DOHH2 (cell line): ENCODE results near the gene RPRML.

Experiments used
- H3F3A ChIP-seq: fragments of 200-600 bp; sonication (generic), shearing (Covaris generic); 2 replicates; pipeline ENCODE4 v1.6.0; 2016; ENCODE audit warnings: antibody characterized with exemption, mild to moderate bottlenecking; ENCODE audit not compliant: control insufficient read depth, insufficient read depth
- H3K27ac ChIP-seq: fragments of 200-600 bp; sonication (generic); 2 replicates; pipeline ENCODE4 v1.5.1; 2014; ENCODE audit warnings: low read depth, mild to moderate bottlenecking, low read length, moderate library complexity
- H3K27me3 ChIP-seq: fragments of 200-600 bp; sonication (generic); 2 replicates; pipeline ENCODE4 v1.6.1; 2014; ENCODE audit warnings: mild to moderate bottlenecking, low read length, mixed read lengths; ENCODE audit not compliant: control insufficient read depth
- H3K36me3 ChIP-seq: fragments of 200-600 bp; sonication (generic); 2 replicates; pipeline ENCODE4 v1.6.1; 2014; ENCODE audit warnings: mild to moderate bottlenecking, low read length, moderate library complexity, mixed read lengths; ENCODE audit not compliant: control insufficient read depth
- H3K4me1 ChIP-seq: fragments of 200-600 bp; sonication (generic); 2 replicates; pipeline ENCODE4 v1.6.1; 2014; ENCODE audit warnings: mild to moderate bottlenecking, low read length, mixed read lengths; ENCODE audit not compliant: control insufficient read depth
- H3K4me2 ChIP-seq: fragments of 200-600 bp; sonication (generic); 2 replicates; pipeline ENCODE4 v1.6.0; 2014; ENCODE audit warnings: mild to moderate bottlenecking, low read length, moderate library complexity
- H3K4me3 ChIP-seq: fragments of 200-600 bp; sonication (generic); 2 replicates; pipeline ENCODE4 v1.5.1; 2014; ENCODE audit warnings: mild to moderate bottlenecking, low read length, mixed read lengths
- H3K79me2 ChIP-seq: fragments of 200-600 bp; sonication (generic); 2 replicates; pipeline ENCODE4 v1.6.1; 2014; ENCODE audit warnings: mild to moderate bottlenecking, low read length, mixed read lengths; ENCODE audit not compliant: control insufficient read depth
- H3K9me2 ChIP-seq: fragments of 200-600 bp; sonication (generic); replicated peaks from 2 replicates; pipeline ENCODE4 v1.6.1; 2014; ENCODE audit warnings: mild to moderate bottlenecking, low read length, mixed read lengths; ENCODE audit not compliant: control insufficient read depth
- H3K9me3 ChIP-seq: fragments of 200-600 bp; sonication (generic); 2 replicates; pipeline ENCODE4 v1.6.1; 2014; ENCODE audit warnings: antibody characterized with exemption, low read length, mixed read lengths; ENCODE audit not compliant: control insufficient read depth, insufficient read depth
- H4K20me1 ChIP-seq: fragments of 200-600 bp; sonication (generic); 2 replicates; pipeline ENCODE4 v1.6.0; 2014; ENCODE audit warnings: low read depth, mild to moderate bottlenecking, antibody characterized with exemption, low read length, moderate library complexity; ENCODE audit not compliant: control insufficient read depth, insufficient read depth
- EZH2phosphoT487 ChIP-seq: fragments of 200-600 bp; sonication (generic); IDR thresholded peaks from 2 replicates; pipeline ENCODE4 v1.6.1; 2017; ENCODE audit warnings: borderline replicate concordance, mild to moderate bottlenecking, antibody characterized with exemption, low read length, moderate library complexity, mixed read lengths
- TF ChIP-seq, protein P1 (sequence below): fragments of 200-600 bp; sonication (generic); IDR thresholded peaks from one replicate; pipeline ENCODE4 v1.5.1; 2014; ENCODE audit warnings: antibody characterized with exemption, mild to moderate bottlenecking, low read depth, low read length; ENCODE audit not compliant: poor library complexity, severe bottlenecking

The RPRML gene

DNA sequence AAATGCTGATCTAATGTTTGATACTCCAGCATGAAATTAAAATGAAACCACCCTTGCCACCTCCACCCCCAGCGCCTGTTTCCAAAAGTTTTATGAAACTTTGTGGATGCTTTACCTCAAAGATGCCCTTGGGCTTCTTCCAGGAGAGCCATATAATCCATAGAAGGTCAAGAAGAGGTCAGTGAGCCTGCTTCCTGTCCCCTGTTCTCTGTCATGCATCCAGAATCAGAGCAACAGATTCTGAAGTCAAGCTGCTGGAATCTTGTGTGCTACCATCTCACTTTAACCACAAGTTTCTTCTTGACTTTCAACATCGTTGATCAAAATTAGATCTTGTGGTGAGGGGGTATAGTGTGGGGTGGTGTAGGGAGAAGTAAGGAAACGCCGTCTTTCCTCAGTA, 47.5 kb downstream of the RPRML start:
- Histone ChIP-seq H3K36me3 (peaks cover 75% of the 10 kb centered on the region), H3F3A (no peaks in the 10 kb centered on the region), H3K79me2 (peaks cover 30% of the 10 kb centered on the region), H3K4me3 (no peak overlapping the region), H3K4me2 (no peak overlapping the region), H3K9me2 (no peaks in the 10 kb centered on the region), H3K27ac (no peak overlapping the region), H3K4me1 (no peaks in the 10 kb centered on the region), H3K9me3 (no peaks in the 10 kb centered on the region), H4K20me1 (no peaks in the 10 kb centered on the region), H3K27me3 (no peaks in the 10 kb centered on the region)
- TF ChIP-seq, protein P1, sequence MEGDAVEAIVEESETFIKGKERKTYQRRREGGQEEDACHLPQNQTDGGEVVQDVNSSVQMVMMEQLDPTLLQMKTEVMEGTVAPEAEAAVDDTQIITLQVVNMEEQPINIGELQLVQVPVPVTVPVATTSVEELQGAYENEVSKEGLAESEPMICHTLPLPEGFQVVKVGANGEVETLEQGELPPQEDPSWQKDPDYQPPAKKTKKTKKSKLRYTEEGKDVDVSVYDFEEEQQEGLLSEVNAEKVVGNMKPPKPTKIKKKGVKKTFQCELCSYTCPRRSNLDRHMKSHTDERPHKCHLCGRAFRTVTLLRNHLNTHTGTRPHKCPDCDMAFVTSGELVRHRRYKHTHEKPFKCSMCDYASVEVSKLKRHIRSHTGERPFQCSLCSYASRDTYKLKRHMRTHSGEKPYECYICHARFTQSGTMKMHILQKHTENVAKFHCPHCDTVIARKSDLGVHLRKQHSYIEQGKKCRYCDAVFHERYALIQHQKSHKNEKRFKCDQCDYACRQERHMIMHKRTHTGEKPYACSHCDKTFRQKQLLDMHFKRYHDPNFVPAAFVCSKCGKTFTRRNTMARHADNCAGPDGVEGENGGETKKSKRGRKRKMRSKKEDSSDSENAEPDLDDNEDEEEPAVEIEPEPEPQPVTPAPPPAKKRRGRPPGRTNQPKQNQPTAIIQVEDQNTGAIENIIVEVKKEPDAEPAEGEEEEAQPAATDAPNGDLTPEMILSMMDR: no peak
- no peak for TF ChIP-seq EZH2phosphoT487

DNA sequence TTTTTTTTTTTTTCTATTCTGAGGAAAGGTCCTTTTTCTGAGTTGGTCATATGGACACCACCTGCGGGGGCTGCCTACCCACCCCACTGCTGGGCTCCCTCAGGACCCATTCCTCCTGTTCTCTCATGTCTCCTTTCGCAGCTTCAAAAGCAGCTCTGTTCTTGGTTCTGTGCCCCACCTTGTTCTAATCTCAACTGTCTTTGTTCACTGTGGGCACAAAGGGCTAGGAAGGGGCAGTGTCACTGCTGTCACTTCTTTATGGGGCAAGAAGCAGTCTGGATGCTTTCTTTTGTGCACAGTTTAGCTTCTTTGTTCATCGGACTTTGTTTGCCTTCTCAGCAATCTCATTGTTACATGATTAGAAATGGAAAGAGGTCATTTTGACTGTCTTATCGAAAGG, 49.0 kb downstream of the RPRML start:
- no peaks in the 10 kb centered on the region for H3F3A ChIP-seq
- H3K36me3 ChIP-seq: peaks cover 65% of the 10 kb centered on the region
- no peak overlapping the region for H3K27ac ChIP-seq
- TF ChIP-seq, protein P1: no peak
- TF ChIP-seq EZH2phosphoT487: no peak
- H3K4me3 ChIP-seq: no peak overlapping the region
- no peaks in the 10 kb centered on the region for H3K27me3 ChIP-seq
- no peaks in the 10 kb centered on the region; the same call in 1 of the 2 replicates for H3K4me1 ChIP-seq
- H3K9me2 ChIP-seq: no peaks in the 10 kb centered on the region
- no peaks in the 10 kb centered on the region for H3K9me3 ChIP-seq
- peaks cover 7% of the 10 kb centered on the region; the same call in 1 of the 2 replicates for H4K20me1 ChIP-seq
- peaks cover 46% of the 10 kb centered on the region for H3K79me2 ChIP-seq
- H3K4me2 ChIP-seq: no peak overlapping the region

DNA sequence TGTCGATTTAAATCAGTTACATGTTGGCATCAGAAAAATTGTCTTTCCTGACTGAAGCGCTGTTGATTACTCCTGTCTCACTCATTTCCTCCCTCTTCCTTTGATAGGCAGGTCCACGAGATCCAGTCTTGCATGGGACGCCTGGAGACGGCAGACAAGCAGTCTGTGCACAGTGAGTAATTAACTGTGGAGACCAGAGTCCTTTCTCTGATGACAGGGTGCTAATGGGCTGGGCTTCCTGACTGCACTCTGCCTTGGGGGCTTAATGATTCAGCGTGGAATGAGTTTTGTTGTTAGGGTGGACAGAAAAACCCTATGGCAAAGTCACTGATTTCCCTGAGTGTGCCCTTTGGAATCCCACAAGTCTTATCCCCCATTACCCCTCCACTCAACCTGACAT, 49.6 kb downstream of the RPRML start:
- H4K20me1 ChIP-seq: peaks cover 10% of the 10 kb centered on the region; the same call in 1 of the 2 replicates
- H3K4me1 ChIP-seq: peaks cover 6% of the 10 kb centered on the region
- H3K36me3 ChIP-seq: peaks cover 59% of the 10 kb centered on the region
- H3K27me3 ChIP-seq: no peaks in the 10 kb centered on the region
- H3K4me2 ChIP-seq: no peak overlapping the region
- H3K9me2 ChIP-seq: no peaks in the 10 kb centered on the region
- no peaks in the 10 kb centered on the region for H3F3A ChIP-seq
- TF ChIP-seq, protein P1: no peak
- TF ChIP-seq EZH2phosphoT487: no peak
- H3K4me3 ChIP-seq: no peak overlapping the region
- H3K9me3 ChIP-seq: no peaks in the 10 kb centered on the region
- H3K27ac ChIP-seq: no peak overlapping the region
- H3K79me2 ChIP-seq: peaks cover 52% of the 10 kb centered on the region
